K562 (cell line): Measurements from ENCODE around the gene KCNQ2. TPM values are rescaled to one million over a fixed set of nuclear protein-coding genes. Genes with fewer than 3 reads are reported as not detected.
A peak's percentile ranks its signal among the peaks of the same experiment; 100 is the strongest.

ENCODE experiments used
- ATAC-seq: fragments of 200-7000 bp; cut with Tn5 transposase; 3 replicates; pipeline ENCODE4 v1.9.1; 2020; ENCODE audit warnings: moderate library complexity
- BruUV-seq: library from RNA; stranded (reverse); fragments of 400-500 nt; replicated peaks from 2 replicates; lab custom pipeline; 2021; lab: Mats Ljungman, UMichigan
- CTCF ChIA-PET: fragments of 300-600 bp; formaldehyde crosslinking; extraction: SDS; loops from one replicate; lab custom pipeline; 2021; ENCODE audit warnings: low intra/inter-chr PET ratio; lab: Yijun Ruan, JAX
- POLR2A ChIA-PET: fragments of 300-600, 350-650 bp; sonication (Branson Sonifier 250); formaldehyde crosslinking; extraction: SDS; loops from one replicate; lab custom pipeline; 2021; ENCODE audit warnings: antibody characterized with exemption, inconsistent platforms; lab: Yijun Ruan, JAX
- DNase-seq, 4 experiments: peaks; one replicate each; pipeline versions ENCODE4 v3.0.0 to v3.0.0-alpha.2; 2011 to 2018; ENCODE audit warnings: low spot score in 3 of 4, mixed read lengths in 3 of 4; ENCODE audit errors: extremely low read depth in 1 of 4
- FAIRE-seq: peaks from 2 replicates; lab custom pipeline; 2011; peaks lifted over from hg19 to GRCh38; lab: Jason Lieb, UNC
- H2AFZ ChIP-seq: 2 replicates; pipeline ENCODE4 v1.6.0; 2011; ENCODE audit warnings: low read depth, low read length, control low read depth, inconsistent platforms
- H3K27ac ChIP-seq: fragments of 200-600 bp; 3 replicates; pipeline ENCODE4 v1.8.0; 2011; ENCODE audit warnings: low read depth, mild to moderate bottlenecking, control low read depth, inconsistent platforms, low read length, moderate library complexity, mixed read lengths; ENCODE audit errors: extremely low read depth
- H3K27me3 ChIP-seq, 2 experiments: fragments of 300-600 bp in 1 of 2; 2 replicates in 1 of 2; 3 replicates in 1 of 2; pipeline versions ENCODE4 v1.6.0 to v1.8.0; 2011; ENCODE audit warnings: inconsistent platforms in 2 of 2, low read length in 2 of 2, mild to moderate bottlenecking in 1 of 2, mixed read lengths in 1 of 2, moderate library complexity in 1 of 2; ENCODE audit not compliant: control insufficient read depth in 2 of 2, insufficient read depth in 2 of 2
- H3K36me3 ChIP-seq: fragments of 300-600 bp; 3 replicates; pipeline ENCODE4 v1.8.0; 2011; ENCODE audit warnings: mild to moderate bottlenecking, low read length, inconsistent platforms; ENCODE audit not compliant: control insufficient read depth, insufficient read depth
- H3K4me1 ChIP-seq, 2 experiments: fragments of 200-600 bp in 1 of 2; replicated peaks in 1 of 2; 2 replicates in 1 of 2; 3 replicates in 1 of 2; pipeline versions ENCODE4 v1.5.1 to v1.8.0; 2011; ENCODE audit warnings: inconsistent platforms in 2 of 2, low read length in 2 of 2, mild to moderate bottlenecking in 1 of 2, mixed read lengths in 1 of 2, moderate library complexity in 1 of 2; ENCODE audit not compliant: control insufficient read depth in 2 of 2, insufficient read depth in 2 of 2
- H3K4me2 ChIP-seq: 2 replicates; pipeline ENCODE4 v1.6.1; 2011; ENCODE audit warnings: low read length, control low read depth, inconsistent platforms, mixed read lengths; ENCODE audit not compliant: insufficient read depth
- H3K4me3 ChIP-seq: fragments of 200-600 bp; sonication (generic), shearing (Covaris generic); 2 replicates; pipeline ENCODE4 v1.5.1; 2016; ENCODE audit warnings: control low read depth, inconsistent platforms
- H3K79me2 ChIP-seq: fragments of 200-600 bp; 3 replicates; pipeline ENCODE4 v1.8.0; 2011; ENCODE audit warnings: low read length, inconsistent platforms; ENCODE audit not compliant: control insufficient read depth, insufficient read depth
- H3K9ac ChIP-seq, 2 experiments: 2 replicates each; pipeline versions ENCODE4 v1.6.0 to v1.6.1; 2011; ENCODE audit warnings: low read depth in 2 of 2, low read length in 2 of 2, control low read depth in 1 of 2, inconsistent platforms in 1 of 2, mild to moderate bottlenecking in 1 of 2, mixed read lengths in 1 of 2; ENCODE audit not compliant: insufficient read depth in 1 of 2
- H3K9me1 ChIP-seq: one replicate; pipeline ENCODE4 v1.6.0; 2011; ENCODE audit warnings: inconsistent platforms, mild to moderate bottlenecking, low read length, moderate library complexity; ENCODE audit not compliant: control insufficient read depth, insufficient read depth
- H3K9me3 ChIP-seq: replicated peaks from 2 replicates; pipeline ENCODE4 v1.5.1; 2011; ENCODE audit warnings: low read depth, low read length, inconsistent platforms; ENCODE audit not compliant: control insufficient read depth, insufficient read depth
- H4K20me1 ChIP-seq: replicated peaks from 2 replicates; pipeline ENCODE4 v1.6.1; 2011; ENCODE audit warnings: low read length, inconsistent platforms, mixed read lengths; ENCODE audit not compliant: control insufficient read depth, insufficient read depth
- DACH1 ChIP-seq: fragments of 450-650 bp; IDR thresholded peaks from 2 replicates; pipeline ENCODE4 v1.6.1; 2018; ENCODE audit not compliant: partially characterized antibody
- ESRRB ChIP-seq: fragments of 250-450 bp; sonication (Bioruptor Pico); IDR thresholded peaks from 2 replicates; pipeline ENCODE4 v1.5.0; 2020; ENCODE audit warnings: mild to moderate bottlenecking, moderate library complexity, borderline replicate concordance
- HMBOX1 ChIP-seq: sonication (generic); IDR thresholded peaks from 2 replicates; pipeline ENCODE4 v1.6.1; 2016
- NFXL1 ChIP-seq: fragments of 450-650 bp; formaldehyde crosslinking; IDR thresholded peaks from 2 replicates; pipeline ENCODE4 v1.4.0; 2021; ENCODE audit warnings: mild to moderate bottlenecking
- PYGO2 ChIP-seq: fragments of 450-650 bp; IDR thresholded peaks from 2 replicates; pipeline ENCODE4 v1.6.1; 2016; ENCODE audit warnings: mild to moderate bottlenecking, missing genetic modification characterization, moderate library complexity, missing compliant biosample characterization
- WGBS: fragments of 100-300 bp; shearing (Covaris generic); methylation state at CpG from one replicate; pipeline ENCODE4 v1.1.6; 2016; ENCODE audit warnings: low coverage, mixed read lengths; ENCODE audit not compliant: insufficient coverage; ENCODE audit errors: missing lambda C conversion rate; 5-methylcytosine and 5-hydroxymethylcytosine counted together
- in situ Hi-C: fragments of 300-500 bp; cut with MboI; formaldehyde crosslinking; loops from 4 replicates; pipeline ENCODE4 v1.15.0; 2018; ENCODE audit warnings: inconsistent platforms, mixed read lengths
- intact Hi-C: fragments of 100-400 bp; cut with micrococcal nuclease; formaldehyde crosslinking; loops from 2 replicates; pipeline ENCODE4 v1.14.2; 2022
- polyA plus RNA-seq, 8 experiments: library from polyadenylated mRNA; depleted of rRNA in 4 of 8; stranded (reverse) in 5 of 8; unstranded in 3 of 8; fragments of >200 nt; fragmentation: Nextera tagmentation in 2 of 8; fragmentation: Illumina TruSeq in 1 of 8; extraction: Ambion mirVana in 2 of 8; extraction: Trizol in 1 of 8; gene quantifications; 2 replicates each; pipeline versions ENCODE4 v1.2.1 to v1.2.3, GENCODE V29; 2011 to 2014; ENCODE audit warnings: inconsistent platforms in 1 of 8, missing spikeins in 1 of 8
- total RNA-seq, 7 experiments: library from RNA; depleted of rRNA in 6 of 7; stranded (reverse); fragments of >200 nt in 6 of 7; fragmentation: Illumina TruSeq in 2 of 7; extraction: Trizol in 2 of 7; gene quantifications; 2 replicates each; pipeline versions ENCODE4 v1.2.1 to v1.2.3, GENCODE V29; 2011 to 2021; ENCODE audit warnings: low replicate concordance in 1 of 7
- TF ChIP-seq, protein P1 (sequence below): fragments of 250-450 bp; sonication (Bioruptor Pico); IDR thresholded peaks from 2 replicates; pipeline ENCODE4 v1.9.0; 2021; ENCODE audit warnings: mild to moderate bottlenecking, inconsistent platforms

The KCNQ2 gene
- total and polyA plus RNA-seq, 9 of the 15 experiments (the other 6 are each of a cell fraction or from before 2014, with no cell fraction given) = 0.13 to 0.16 TPM; not detected in 7

DNA sequence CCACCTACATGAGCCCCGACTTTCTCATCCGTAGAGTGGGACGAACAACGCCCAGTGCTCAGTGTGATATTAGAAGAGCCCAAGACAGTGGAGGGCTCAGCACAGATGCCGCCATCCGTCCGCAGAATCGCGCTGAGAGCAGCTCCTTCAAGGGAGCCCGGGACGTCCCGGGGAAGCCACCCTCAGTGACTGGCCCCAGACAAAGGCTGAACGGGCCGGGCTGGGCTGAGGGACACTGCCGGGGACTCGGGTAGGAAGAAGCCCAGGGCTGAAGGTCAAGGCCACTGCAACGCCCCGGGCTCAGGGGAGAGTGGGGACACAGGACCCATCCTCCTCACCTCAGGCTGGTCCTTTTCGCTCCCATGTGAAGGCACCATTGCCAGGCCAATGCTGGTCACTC lies 98.5 kb downstream of the KCNQ2 start (continued):
- no peak for TF ChIP-seq PYGO2 (tag)
- TF ChIP-seq DACH1 = no peak
- TF ChIP-seq NFXL1 (CRISPR knock-in tag) = no peak

GRCh38 chr20:63372971-63373885 lies 99.2 kb downstream of the KCNQ2 start:
- Histone ChIP-seq H3K4me2 (no peak overlapping the region), H3K27me3 (peaks cover 6 to 79% of the 10 kb centered on the region in 2 experiments; a peak in 4 of 5 replicates), H3K9ac (no peak overlapping the region), H3K27ac (no peak overlapping the region), H3K4me1 (peaks cover 0 to 4% of the 10 kb centered on the region in 2 experiments; a peak in 2 of 5 replicates), H3K36me3 (no peaks in the 10 kb centered on the region), H3K4me3 (no peak overlapping the region), H3K9me3 (no peaks in the 10 kb centered on the region), H4K20me1 (peaks cover 11% of the 10 kb centered on the region; the same call in 1 of the 2 replicates), H2AFZ (no peak overlapping the region), H3K79me2 (no peaks in the 10 kb centered on the region), H3K9me1 (no peaks in the 10 kb centered on the region)
- ATAC-seq (peak; percentile 41; the same call in 1 of the 3 replicates), DNase-seq (no peak), FAIRE-seq (no peak)
- BruUV-seq = no TSS peak
- in situ Hi-C loops (no loop called here), intact Hi-C loops (no loop called here)
- WGBS = under 1% methylated on average over 32 of the region's 34 CpGs
- ChIA-PET CTCF (no interaction called here), POLR2A (interaction anchor here (0.6 to 0.7 kb wide), 2 partner anchors 9 to 597 kb away, joined by 3 read pairs; no protein-coding TSS in a partner anchor)
- TF ChIP-seq, protein P1, sequence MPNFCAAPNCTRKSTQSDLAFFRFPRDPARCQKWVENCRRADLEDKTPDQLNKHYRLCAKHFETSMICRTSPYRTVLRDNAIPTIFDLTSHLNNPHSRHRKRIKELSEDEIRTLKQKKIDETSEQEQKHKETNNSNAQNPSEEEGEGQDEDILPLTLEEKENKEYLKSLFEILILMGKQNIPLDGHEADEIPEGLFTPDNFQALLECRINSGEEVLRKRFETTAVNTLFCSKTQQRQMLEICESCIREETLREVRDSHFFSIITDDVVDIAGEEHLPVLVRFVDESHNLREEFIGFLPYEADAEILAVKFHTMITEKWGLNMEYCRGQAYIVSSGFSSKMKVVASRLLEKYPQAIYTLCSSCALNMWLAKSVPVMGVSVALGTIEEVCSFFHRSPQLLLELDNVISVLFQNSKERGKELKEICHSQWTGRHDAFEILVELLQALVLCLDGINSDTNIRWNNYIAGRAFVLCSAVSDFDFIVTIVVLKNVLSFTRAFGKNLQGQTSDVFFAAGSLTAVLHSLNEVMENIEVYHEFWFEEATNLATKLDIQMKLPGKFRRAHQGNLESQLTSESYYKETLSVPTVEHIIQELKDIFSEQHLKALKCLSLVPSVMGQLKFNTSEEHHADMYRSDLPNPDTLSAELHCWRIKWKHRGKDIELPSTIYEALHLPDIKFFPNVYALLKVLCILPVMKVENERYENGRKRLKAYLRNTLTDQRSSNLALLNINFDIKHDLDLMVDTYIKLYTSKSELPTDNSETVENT (CRISPR knock-in tag) = no peak
- TF ChIP-seq HMBOX1 (no peak), ESRRB (CRISPR knock-in tag) (no peak)
